Activated T-helper 2 cell treated with anti-CD3 and anti-CD28 coated beads, Interferon-gamma antibody, Interleukin-2, Interleukin-4, amounts not matched to agents 10 μg/mL and 5 μg/mL and 100 μg/mL, durations not matched to agents 14 hours and 24 hours and 36 hours (primary cell): ENCODE results near the gene CUL4B. TPM values are rescaled to one million over a fixed set of nuclear protein-coding genes. Genes with fewer than 3 reads are reported as not detected.

Experiments used
- DNase-seq: peaks from one replicate; pipeline ENCODE4 v3.0.0; 2021; ENCODE audit warnings: low spot score
- H3K27ac Mint-ChIP-seq: one replicate; pipeline ENCODE4 v1.8.0; 2021; ENCODE audit warnings: mixed read lengths
- H3K27me3 Mint-ChIP-seq: one replicate; pipeline ENCODE4 v1.8.0; 2021; ENCODE audit warnings: low read depth, mixed read lengths
- H3K36me3 Mint-ChIP-seq: one replicate; pipeline ENCODE4 v1.8.0; 2021; ENCODE audit warnings: low read depth, mixed read lengths
- H3K4me1 Mint-ChIP-seq: one replicate; pipeline ENCODE4 v1.8.0; 2021; ENCODE audit warnings: low read depth, mixed read lengths
- H3K4me3 Mint-ChIP-seq: one replicate; pipeline ENCODE4 v1.8.0; 2021; ENCODE audit warnings: low read depth, mild to moderate bottlenecking, moderate library complexity, mixed read lengths
- H3K9me3 Mint-ChIP-seq: one replicate; pipeline ENCODE4 v1.8.0; 2021; ENCODE audit warnings: mixed read lengths
- intact Hi-C: fragments of 100-400 bp; cut with micrococcal nuclease; formaldehyde crosslinking; loops from one replicate; pipeline ENCODE4 v1.15.1; 2023
- total RNA-seq: library from RNA; stranded (reverse); gene quantifications from 2 replicates; pipeline ENCODE4 v1.2.3, GENCODE V29; 2022

Gene CUL4B
- total RNA-seq, 1 donor from 2014 or later: 26.9 TPM

DNA sequence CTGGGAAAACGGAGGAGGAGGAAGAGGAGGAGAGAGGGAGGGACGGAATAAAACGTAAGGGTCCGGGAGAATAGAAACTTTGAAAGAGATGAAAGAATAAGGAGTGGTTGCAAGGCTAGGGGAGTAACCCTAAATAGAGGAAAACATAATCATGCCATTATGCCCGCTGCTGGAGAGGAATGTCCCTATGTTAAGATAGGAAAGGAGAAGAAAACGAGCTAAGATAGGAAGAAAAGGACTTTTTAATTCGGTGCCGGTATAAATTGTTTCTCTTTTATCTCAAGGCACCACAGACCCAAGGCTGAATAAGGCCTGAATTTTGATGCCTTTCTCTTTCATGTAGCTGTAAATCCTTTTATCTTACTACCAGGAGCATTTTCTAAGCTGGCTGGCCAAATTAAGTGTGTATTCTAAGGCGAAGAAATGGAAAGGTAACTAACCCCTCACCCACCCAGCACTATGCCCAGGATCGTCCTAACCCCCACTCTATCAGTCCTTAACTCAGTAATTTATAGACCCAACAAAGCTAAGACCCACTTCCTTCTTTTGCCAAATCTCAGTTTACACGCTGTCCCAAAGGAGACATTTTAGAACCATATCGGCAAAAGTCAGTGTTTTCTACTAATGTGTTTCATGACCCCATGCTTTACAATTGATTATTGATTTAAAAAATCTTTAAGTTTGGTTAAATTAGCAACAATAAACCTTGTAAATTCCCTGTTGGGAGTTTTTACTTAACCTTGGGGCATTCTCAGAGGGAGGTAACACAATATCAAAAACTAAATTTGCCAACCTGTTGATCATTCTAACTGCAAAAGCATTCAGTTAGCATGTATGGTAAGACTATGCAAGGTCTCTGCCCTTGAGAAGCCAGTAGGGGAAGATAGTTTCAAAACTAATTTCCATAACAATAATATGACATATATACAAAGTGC, 1.1 kb upstream of the CUL4B start:
- Mint-ChIP-seq H3K27ac (peak overlapping the region; percentile 93), H3K9me3 (no peaks in the 10 kb centered on the region), H3K27me3 (no peaks in the 10 kb centered on the region), H3K4me3 (peak overlapping the region; percentile 98), H3K36me3 (peaks cover 14% of the 10 kb centered on the region), H3K4me1 (peaks cover 27% of the 10 kb centered on the region)
- intact Hi-C loops: loop anchor here (1.0 to 5.0 kb wide), 3 partner anchors 42 to 75 kb away; partner anchors contain the start of genes C1GALT1C1 and MCTS1
- DNase-seq: no peak

DNA sequence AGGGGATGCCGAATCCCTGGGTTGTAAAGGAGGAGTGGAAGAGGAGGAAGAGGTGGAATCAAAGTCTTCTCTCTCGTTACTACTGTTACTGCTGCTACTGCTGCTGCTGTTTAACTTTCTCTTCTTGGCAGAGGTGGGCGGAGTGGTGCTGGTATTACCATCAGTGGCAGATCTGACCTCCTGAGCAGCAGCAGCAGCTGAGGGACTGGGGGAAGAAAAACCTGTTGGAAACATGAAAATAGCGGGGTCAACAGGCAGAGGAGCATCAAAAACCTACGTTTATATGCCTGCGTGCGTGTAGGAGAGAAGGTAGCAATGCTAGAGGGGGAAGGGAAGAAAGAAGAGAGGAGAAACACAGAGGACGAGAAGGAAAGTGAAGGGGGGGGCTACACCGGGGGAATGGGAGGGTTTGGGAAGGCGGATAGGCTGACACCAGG, 339 bp downstream of the CUL4B start:
- H3K9me3 Mint-ChIP-seq: no peaks in the 10 kb centered on the region
- intact Hi-C loops: loop anchor here (1.0 to 5.0 kb wide), 2 partner anchors 10 to 73 kb away; no protein-coding TSS in a partner anchor
- peak; percentile 28 for DNase-seq
- peak overlapping the region; percentile 98 for H3K4me3 Mint-ChIP-seq
- H3K27me3 Mint-ChIP-seq: no peaks in the 10 kb centered on the region
- H3K36me3 Mint-ChIP-seq: peaks cover 20% of the 10 kb centered on the region
- H3K27ac Mint-ChIP-seq: peak overlapping the region; percentile 93
- peaks cover 29% of the 10 kb centered on the region for H3K4me1 Mint-ChIP-seq

DNA sequence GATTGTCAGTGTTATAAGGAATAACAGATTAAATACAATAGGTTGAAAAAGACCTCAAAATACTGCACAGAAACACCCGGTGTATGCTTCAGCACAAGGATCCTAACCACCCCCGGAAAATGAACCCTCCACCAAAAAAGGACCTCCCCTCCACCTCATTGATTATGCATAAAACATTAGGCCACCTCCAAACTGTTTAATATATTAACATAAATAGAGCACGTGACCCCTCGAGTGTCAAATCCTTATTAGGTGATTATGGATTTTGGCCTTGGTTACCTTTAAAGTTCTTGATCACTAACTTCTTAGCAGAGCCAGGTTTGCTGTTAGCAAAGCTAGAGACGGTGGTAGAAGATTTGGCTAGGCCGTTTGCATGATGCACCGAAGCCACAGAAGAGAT, 958 bp downstream of the CUL4B start:
- intact Hi-C loops: loop anchor here (1.0 to 5.0 kb wide), 2 partner anchors 10 to 73 kb away; no protein-coding TSS in a partner anchor
- no peaks in the 10 kb centered on the region for H3K27me3 Mint-ChIP-seq
- H3K27ac Mint-ChIP-seq: peak overlapping the region; percentile 93
- H3K4me1 Mint-ChIP-seq: peaks cover 29% of the 10 kb centered on the region
- H3K36me3 Mint-ChIP-seq: peaks cover 22% of the 10 kb centered on the region
- H3K4me3 Mint-ChIP-seq: peak overlapping the region; percentile 98
- no peaks in the 10 kb centered on the region for H3K9me3 Mint-ChIP-seq
- DNase-seq: no peak

DNA sequence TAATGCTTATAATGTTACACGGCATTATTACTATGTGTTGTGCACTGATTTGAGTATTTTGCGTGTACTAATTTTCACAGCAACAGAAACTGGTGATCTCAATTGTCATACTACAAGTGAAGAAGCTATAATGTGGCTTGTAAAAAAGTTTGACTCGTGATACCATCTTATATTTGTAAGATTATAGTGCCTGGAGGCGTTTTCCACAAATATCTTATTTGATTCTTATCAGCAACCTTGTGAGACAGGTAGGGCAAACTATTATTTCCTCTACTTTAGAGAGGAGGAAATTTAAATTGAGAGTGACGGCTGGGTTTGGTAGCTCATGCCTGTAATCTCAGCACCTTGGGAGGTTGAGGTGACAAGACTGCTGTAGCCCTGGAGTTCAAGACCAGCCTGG, 4.5 kb downstream of the CUL4B start:
- intact Hi-C loops: no loop called here
- Mint-ChIP-seq H3K4me3 (no peak overlapping the region), H3K9me3 (no peaks in the 10 kb centered on the region)

DNA sequence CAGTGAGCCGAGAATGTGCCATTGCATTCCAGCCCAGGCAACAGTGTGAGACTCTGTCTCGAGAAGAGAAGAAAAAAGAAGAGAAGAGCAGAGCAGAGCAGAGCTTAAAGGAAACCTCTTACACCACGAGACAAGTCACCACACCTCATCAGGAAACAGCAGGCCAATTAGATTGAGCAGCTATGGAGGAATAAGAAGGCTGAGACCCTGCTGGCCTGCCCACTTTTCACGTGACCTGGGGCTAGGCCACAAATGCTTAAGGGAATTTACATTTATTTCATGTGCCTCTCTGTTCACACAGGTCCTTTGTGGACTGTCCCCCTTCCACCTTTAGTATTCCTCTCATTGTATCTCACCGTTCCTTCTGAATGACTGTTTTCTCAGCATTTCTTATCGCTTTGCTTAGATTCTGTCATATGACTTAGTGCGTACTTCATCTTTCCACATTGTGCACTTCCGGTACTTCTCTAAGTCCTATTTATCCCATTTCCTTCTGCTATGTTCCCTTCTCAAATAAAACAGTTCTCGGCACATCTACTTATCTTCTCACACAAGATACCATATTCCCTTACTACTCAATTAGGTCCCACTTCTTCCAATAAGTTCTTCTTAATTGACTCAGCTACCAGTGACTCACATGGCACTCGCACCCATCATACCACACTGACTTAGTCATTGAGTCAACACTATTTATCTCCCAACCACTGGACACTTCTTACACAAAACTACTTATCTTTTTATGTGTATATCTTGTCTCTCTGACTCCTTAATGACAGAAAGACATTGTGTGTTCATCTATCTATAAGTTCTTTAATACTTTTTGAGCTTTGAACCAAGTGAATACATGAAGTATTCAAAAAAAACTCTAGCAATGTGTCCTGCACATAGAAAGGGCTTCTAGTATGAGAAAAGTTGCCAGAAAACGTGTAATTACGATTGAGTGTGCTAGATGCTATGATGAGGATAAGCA, 11.0 kb downstream of the CUL4B start:
- no peak for DNase-seq
- peak overlapping the region; percentile 60 for H3K27ac Mint-ChIP-seq

More for the DNA sequence above, 4.5 kb downstream of the CUL4B start:
- DNase-seq: no peak
- Mint-ChIP-seq H3K36me3 (peaks cover 34% of the 10 kb centered on the region), H3K27ac (no peak overlapping the region), H3K4me1 (peaks cover 20% of the 10 kb centered on the region), H3K27me3 (no peaks in the 10 kb centered on the region)

DNA sequence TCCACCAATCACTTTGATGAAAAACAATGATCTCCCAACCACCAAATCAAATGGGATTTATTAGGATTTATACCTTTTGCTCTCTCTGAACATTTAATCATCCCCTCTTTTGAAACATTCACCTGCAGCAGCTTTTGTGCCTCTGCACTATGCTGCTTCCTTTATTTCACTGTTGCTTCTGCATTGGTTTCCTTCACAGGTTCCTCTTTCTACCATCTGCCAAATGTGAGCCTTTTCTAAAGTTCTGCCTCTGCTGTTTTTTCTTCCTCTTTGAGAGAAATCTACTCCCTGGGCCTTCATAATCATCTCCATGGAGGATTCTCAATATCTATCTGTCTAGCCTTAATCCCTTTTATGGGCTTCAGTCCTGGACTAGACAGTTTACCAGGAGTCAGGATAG, 24.7 kb downstream of the CUL4B start:
- no peak for DNase-seq
- no peaks in the 10 kb centered on the region for H3K4me1 Mint-ChIP-seq
- no peak overlapping the region for H3K4me3 Mint-ChIP-seq
- no peak overlapping the region for H3K27ac Mint-ChIP-seq
- peaks cover 38% of the 10 kb centered on the region for H3K36me3 Mint-ChIP-seq
- H3K27me3 Mint-ChIP-seq: no peaks in the 10 kb centered on the region
- H3K9me3 Mint-ChIP-seq: no peaks in the 10 kb centered on the region
- intact Hi-C loops: no loop called here

More for the DNA sequence above, 11.0 kb downstream of the CUL4B start:
- Mint-ChIP-seq H3K4me1 (peaks cover 10% of the 10 kb centered on the region), H3K9me3 (no peaks in the 10 kb centered on the region), H3K27me3 (no peaks in the 10 kb centered on the region), H3K36me3 (peaks cover 30% of the 10 kb centered on the region), H3K4me3 (no peak overlapping the region)
- intact Hi-C loops: loop anchor here (1.0 kb wide), 1 partner anchor 11 kb away; the partner anchor contains the start of gene CUL4B

DNA sequence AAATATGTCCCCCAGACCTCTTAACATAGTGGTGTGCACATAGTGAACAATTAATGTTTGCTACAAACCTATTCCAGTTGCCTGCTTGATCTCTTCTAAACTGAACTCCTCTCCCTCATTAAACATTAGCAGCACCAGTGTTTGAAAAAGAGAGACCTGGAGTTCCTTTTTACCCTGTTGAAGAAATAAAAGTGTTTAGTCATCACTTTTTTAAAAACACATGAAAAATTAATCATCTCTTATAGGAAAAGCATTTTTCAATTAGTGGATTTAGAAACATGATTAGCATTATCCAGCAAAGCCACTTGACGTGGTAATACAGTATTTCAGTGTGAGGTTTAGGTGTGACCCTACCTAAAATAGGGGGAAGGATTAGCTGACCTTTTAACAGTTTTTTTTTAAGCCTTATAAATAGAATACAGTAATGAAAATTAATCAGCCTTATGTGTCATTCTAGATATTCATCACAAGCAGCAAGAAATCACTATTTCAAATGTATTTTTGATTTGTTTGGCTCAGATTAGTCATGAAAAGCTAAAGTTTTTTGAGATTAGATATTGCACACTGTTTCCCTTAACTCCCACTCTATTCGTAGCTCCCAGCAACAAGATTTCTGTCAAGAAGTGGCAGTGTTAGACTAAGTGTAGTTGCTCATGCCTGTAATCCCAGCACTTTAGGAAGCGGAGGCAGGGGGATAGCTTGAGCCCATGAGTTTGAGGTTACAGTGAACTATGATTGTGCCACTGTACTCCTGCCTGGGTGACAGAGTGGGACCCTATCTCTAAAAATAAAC, 26.2 kb downstream of the CUL4B start:
- no peak for DNase-seq
- Mint-ChIP-seq H3K4me3 (no peak overlapping the region), H3K9me3 (no peaks in the 10 kb centered on the region), H3K36me3 (peaks cover 43% of the 10 kb centered on the region), H3K4me1 (no peaks in the 10 kb centered on the region), H3K27me3 (no peaks in the 10 kb centered on the region), H3K27ac (no peak overlapping the region)
- intact Hi-C loops: no loop called here

DNA sequence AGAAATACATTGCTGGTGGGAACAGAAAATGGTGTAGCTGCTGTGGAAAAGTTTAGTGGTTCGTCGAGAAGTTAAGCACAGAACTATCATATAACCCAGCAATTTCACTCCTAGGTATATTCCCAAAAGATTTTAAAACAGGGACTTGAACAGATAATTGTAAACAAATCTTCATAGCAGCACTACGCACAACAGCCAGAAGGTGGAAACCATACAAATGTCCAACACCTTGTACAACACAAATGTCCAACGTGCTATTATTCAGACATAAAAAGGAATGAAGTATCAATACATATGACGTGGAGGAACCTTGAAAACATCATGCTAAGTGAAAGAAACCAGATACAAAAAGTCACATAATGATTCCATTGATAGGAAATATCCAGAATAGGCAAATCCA, 37.9 kb downstream of the CUL4B start:
- Mint-ChIP-seq H3K27ac (no peak overlapping the region), H3K36me3 (peaks cover 10% of the 10 kb centered on the region), H3K27me3 (no peaks in the 10 kb centered on the region), H3K9me3 (no peaks in the 10 kb centered on the region), H3K4me3 (no peak overlapping the region), H3K4me1 (no peaks in the 10 kb centered on the region)
- intact Hi-C loops: no loop called here
- no peak for DNase-seq

DNA sequence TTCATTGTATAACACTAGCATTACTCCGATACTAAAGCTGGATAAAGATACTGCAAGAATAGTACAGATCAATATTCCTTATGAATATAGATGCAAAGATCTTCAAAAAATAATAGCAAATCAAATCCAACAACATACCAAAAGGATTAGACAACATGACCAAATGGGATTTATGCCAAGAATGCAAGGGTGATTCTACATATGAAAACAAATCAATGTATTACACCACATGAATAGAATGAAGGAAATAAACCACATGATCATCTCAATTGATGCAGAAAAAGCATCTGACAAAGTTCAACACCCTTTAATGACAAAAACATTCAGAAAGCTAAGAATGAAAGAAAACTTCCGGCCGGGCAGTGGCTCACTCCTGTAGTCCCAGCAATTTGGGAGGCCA, 42.8 kb downstream of the CUL4B start:
- H3K9me3 Mint-ChIP-seq: no peaks in the 10 kb centered on the region
- H3K4me1 Mint-ChIP-seq: no peaks in the 10 kb centered on the region
- no peak for DNase-seq
- no peaks in the 10 kb centered on the region for H3K36me3 Mint-ChIP-seq
- H3K27me3 Mint-ChIP-seq: no peaks in the 10 kb centered on the region
- no peak overlapping the region for H3K4me3 Mint-ChIP-seq
- H3K27ac Mint-ChIP-seq: no peak overlapping the region
- intact Hi-C loops: no loop called here

DNA sequence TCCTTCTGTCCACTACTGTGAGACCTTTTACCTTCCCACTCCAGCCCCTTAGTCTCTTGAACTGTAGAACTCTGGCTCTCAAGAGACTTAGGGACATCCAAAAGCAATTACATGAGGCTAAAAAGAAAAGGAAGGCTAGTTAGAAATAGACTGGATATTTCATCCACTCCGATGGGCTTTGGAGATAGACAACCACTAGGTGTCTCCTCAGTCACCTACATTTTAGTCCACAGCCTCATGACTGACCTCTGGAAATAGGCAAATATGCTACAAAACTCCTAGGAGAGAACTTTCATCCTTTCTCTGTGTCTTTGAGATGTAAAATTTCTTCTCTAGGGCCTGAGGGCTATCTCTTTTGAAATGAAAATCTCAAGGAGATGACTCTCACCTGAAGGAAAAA, 46.5 kb downstream of the CUL4B start:
- H3K27ac Mint-ChIP-seq: no peak overlapping the region
- H3K27me3 Mint-ChIP-seq: no peaks in the 10 kb centered on the region
- intact Hi-C loops: loop anchor here (1.0 to 5.0 kb wide), 2 partner anchors 148 to 256 kb away; no protein-coding TSS in a partner anchor

DNA sequence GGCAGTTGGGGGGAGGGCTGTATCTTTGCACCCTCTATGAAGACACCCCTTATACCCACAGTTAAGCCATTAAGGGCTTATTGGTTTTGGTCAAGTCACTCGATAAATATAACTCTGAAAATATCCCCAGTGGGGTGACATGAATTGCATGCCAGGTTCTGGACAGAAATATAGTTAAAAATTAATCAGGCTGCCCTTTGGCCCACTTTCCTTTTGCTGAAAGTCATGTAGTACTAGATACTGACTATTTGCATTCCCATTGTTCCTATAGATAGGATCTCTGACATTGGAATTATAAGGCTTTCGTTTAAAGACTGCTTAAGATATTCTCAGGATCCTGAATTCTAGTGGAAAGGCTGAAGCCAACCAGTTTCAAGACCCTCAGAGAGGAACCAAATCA, 48.1 kb downstream of the CUL4B start:
- Mint-ChIP-seq H3K27me3 (no peaks in the 10 kb centered on the region), H3K4me3 (no peak overlapping the region), H3K36me3 (no peaks in the 10 kb centered on the region), H3K27ac (no peak overlapping the region), H3K4me1 (no peaks in the 10 kb centered on the region), H3K9me3 (no peaks in the 10 kb centered on the region)
- intact Hi-C loops: loop anchor here (5.0 kb wide), 1 partner anchor 150 kb away; no protein-coding TSS in a partner anchor
- DNase-seq: no peak

More for the DNA sequence above, 46.5 kb downstream of the CUL4B start:
- no peak for DNase-seq
- Mint-ChIP-seq H3K4me1 (no peaks in the 10 kb centered on the region), H3K36me3 (no peaks in the 10 kb centered on the region), H3K4me3 (no peak overlapping the region), H3K9me3 (no peaks in the 10 kb centered on the region)

DNA sequence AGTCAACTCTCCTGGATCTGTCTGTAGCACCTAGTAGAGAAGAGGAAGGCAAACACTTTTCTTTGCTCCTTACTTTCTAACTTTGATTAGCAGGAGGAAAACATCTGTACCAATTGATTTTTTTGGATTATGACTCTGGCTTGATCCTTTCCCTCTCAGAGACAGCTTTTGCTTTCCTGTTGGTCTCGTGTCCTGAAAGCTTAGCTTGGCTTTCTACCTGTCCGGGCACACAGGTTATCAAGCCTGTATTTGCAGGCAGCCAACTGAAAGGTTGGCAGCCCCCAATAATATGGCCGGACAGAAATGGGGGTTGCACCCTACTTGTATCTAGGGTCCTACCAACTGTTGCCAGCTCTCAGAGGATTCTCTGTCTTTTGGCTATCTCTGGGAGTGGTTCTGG, 48.5 kb downstream of the CUL4B start:
- no peaks in the 10 kb centered on the region for H3K36me3 Mint-ChIP-seq
- intact Hi-C loops: loop anchor here (5.0 kb wide), 1 partner anchor 150 kb away; no protein-coding TSS in a partner anchor
- H3K4me1 Mint-ChIP-seq: no peaks in the 10 kb centered on the region
- DNase-seq: no peak
- H3K27me3 Mint-ChIP-seq: no peaks in the 10 kb centered on the region
- no peak overlapping the region for H3K27ac Mint-ChIP-seq
- H3K9me3 Mint-ChIP-seq: no peaks in the 10 kb centered on the region
- H3K4me3 Mint-ChIP-seq: no peak overlapping the region
